Body of pancreas (tissue), 4 donors: ENCODE data around the gene CTNNA2.

Experiments
- POLR2A ChIP-seq, 3 donors: fragments of 450-650 bp; IDR thresholded peaks; one replicate each; pipeline ENCODE4 v1.6.1; 2016; ENCODE audit warnings: antibody characterized with exemption in 3 of 3, mild to moderate bottlenecking in 2 of 3
- TF ChIP-seq, protein P1 (sequence below), 7 experiments: fragments of 450-650 bp in 4 of 7; fragments of 200-600 bp in 3 of 7; sonication (generic) in 3 of 7; IDR thresholded peaks; one replicate each; pipeline ENCODE4 v1.5.1; 2016 to 2019; ENCODE audit warnings: antibody characterized with exemption in 7 of 7

DNA sequence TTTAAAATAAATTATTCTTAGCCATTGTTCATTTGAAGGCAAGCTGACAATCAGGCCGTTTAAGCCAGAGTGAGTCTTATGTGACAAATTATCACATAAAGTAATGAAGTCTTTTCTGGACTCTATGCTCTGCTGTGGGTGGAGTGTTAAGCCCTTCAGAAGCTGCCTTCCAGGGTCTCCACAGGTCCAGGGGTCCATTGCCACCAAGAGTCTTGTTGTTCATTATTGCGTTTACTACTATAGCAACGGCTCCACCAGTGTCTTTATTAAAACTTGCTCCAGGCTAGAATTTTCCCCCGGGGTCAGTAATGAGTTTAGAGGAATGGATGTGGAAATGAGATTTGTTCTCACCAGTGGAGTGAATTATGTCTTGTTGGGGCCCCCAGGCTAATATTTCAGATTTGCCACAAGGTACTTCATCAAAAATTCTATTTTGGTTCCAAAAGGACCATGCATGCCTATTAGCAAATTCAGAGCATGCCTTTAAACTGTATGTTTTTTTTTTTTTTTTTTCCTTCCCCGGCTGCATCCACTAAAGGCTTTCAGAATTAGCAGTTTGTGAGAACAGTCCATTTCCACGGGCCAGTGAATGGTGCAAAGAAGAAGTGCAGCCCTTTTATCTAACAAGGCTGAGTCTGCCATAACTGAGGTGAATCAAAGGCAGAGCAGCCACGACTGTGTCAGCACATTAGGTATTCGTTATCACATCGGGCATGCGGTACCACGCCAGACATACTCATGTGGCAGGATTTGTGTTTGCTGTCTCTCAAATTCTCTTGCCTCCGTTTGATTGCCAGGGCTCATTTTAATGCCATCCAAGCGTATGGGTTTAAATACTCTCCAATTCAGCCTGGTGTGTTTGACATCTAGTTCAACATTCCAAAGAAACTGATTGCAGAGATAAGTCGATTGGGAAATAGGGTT lies 817.9 kb downstream of the CTNNA2 start:
- TF ChIP-seq, protein P1, sequence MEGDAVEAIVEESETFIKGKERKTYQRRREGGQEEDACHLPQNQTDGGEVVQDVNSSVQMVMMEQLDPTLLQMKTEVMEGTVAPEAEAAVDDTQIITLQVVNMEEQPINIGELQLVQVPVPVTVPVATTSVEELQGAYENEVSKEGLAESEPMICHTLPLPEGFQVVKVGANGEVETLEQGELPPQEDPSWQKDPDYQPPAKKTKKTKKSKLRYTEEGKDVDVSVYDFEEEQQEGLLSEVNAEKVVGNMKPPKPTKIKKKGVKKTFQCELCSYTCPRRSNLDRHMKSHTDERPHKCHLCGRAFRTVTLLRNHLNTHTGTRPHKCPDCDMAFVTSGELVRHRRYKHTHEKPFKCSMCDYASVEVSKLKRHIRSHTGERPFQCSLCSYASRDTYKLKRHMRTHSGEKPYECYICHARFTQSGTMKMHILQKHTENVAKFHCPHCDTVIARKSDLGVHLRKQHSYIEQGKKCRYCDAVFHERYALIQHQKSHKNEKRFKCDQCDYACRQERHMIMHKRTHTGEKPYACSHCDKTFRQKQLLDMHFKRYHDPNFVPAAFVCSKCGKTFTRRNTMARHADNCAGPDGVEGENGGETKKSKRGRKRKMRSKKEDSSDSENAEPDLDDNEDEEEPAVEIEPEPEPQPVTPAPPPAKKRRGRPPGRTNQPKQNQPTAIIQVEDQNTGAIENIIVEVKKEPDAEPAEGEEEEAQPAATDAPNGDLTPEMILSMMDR (IDR thresholded peaks at IDR 0.05), result no peak
- TF ChIP-seq POLR2A (IDR thresholded peaks at IDR 0.05), result no peak
